HG02840 (cell line): ENCODE results near the gene SRSF4.
"Not testable (repeated sequence)": the region's sequence is repeated elsewhere in the genome, so short reads cannot be mapped to it uniquely, and the experiment has no call there.

Experiments used
- ATAC-seq: cut with Tn5 transposase; IDR thresholded peaks from one replicate; pipeline ENCODE4 v1.9.1; 2021; ENCODE audit warnings: mild to moderate bottlenecking, moderate library complexity, moderate number of reproducible peaks; ENCODE audit not compliant: unreplicated experiment, low FRiP score

SRSF4 gene

DNA sequence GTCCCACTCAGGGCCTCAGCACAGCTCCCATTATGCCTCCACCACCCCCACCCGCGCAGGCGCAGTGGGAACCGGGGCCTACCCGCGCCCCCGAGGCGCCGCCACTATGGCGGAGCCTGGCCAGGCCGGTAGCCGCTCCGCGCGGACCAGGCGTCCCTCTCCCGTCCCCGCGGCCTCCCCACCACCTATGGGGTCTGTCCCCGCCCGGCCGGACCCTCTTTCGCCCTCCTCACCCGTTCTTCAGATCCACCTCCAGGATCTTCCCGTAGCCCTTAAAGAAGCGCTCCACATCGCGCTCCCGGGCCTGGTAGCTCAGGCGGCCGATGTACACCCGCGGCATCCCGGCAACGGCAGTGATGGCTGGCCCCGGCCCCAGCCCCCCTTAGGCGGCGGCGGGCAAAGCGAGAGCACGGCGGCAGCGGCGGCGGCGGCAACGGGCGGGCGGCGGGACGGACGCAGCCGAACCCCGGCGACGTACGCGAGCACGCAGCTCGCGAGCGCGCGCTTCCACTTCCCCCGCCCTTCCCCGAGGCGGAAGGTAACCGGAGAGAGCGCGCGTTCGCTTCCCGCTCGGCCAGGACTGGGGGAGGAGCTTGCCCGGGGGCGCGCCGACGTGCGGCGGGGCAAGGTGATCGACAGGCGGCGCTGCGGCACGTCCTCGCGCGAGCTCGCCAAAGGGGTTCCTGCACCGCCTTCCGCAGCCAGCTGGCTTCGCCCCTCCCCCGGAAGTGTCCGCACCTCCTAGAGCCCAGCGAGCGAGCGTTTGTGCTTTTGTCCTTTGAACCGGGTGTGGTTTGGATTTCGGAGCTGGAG is at the start of gene SRSF4:
Gene SRSF4, minus strand, starts transcription at position 488 of the 813 bp plus-strand sequence. Its CDS starts 148 bp downstream, at position 340.
- ATAC-seq = peak; percentile 87

- peak; percentile 85 for ATAC-seq
These were observed 49.1 kb upstream of the SRSF4 start, which contains the start of gene MECR for GRCh38 chr1:29230553-29231378. TSS of gene MECR (minus strand) at chr1:29230934. CDS start at chr1:29230906, 28 bp downstream.

GRCh38 chr1:29230204-29230552 is 48.5 kb upstream of the SRSF4 start:
- ATAC-seq = no peak

DNA sequence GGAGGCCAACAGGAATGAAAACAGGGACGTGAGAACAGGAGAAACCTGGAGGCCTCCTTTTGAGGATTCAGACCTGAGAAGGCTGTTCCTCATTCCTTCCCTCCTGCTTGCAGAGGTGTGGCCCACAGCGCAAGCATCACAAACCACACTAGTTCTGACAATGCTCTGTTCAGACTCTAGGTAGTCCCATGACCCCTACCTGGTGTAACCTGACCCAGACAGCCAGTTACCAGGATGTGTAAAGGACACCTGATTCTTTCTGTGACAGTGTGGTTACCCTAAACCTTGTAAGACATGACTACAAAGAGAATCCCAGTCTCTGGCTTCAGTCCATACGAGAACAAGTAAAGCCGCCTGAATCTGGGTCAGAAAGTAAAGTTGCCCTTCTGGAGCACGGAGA is 45.8 kb upstream of the SRSF4 start:
- ATAC-seq = no peak

- no peak for ATAC-seq
These were observed 43.7 kb upstream of the SRSF4 start for GRCh38 chr1:29225361-29225760.

- no peak for ATAC-seq
These were observed 42.7 kb upstream of the SRSF4 start for GRCh38 chr1:29224356-29224837.

DNA sequence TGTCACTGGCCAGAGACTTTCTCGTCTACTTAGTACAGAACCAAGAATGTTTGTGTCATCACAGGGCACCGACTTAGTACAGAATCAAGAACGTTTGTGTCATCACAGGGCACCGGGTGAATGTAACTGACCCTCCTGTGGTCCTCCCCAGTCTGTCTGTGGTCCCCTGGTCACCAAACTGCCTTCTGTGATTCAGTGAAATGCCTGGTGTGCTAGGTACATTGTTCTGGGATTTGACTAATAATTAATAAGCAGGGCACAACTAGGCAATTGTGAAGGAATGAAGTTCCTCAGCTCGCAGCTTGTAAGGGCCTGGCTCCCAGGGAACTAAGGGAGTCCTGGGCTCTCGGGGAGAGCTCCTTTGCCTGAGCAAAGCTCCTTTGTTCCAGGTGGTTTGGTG is 41.8 kb upstream of the SRSF4 start:
- ATAC-seq = no peak

DNA sequence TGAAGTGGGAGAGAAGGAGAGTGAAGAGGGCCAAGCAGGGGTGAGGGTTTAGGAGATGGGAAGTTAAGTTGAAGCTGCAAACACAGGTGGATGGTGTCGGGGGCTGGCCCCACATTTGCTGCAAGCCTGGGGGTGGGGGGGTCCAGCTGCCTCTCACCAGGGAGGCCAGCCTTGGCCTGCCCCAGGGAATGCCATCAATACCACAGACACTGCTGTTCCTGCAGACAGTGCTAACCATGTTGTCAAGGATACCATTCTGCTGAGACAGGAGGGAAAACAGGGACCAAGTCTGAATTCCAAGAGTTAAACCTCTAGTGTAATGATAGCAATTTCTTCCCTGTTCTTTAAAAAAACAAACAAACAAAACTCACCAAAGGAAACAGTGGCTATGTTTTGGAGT is 41.0 kb upstream of the SRSF4 start:
- ATAC-seq = no peak

GRCh38 chr1:29222260-29222659 is 40.6 kb upstream of the SRSF4 start:
- not testable (repeated sequence) for ATAC-seq

DNA sequence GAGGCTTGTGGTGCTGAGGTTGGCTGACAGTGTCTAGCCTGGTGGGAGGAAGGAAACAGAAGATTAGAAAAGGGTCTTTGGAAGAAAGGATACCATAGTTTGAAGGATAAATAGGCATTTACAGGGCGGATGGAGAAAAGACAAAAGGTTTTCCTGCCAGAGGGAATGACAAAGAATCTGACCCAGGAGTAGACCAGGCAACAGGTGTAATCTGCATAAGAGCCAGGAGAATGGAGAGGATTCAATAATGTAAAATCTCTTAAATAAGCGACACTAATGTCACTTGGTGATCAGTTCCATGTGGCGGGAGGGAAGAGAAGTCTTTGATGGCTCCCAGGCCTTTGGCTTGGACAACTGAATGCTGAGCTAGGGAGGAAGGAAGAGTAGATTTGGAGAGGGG is 39.6 kb upstream of the SRSF4 start:
- no peak for ATAC-seq

DNA sequence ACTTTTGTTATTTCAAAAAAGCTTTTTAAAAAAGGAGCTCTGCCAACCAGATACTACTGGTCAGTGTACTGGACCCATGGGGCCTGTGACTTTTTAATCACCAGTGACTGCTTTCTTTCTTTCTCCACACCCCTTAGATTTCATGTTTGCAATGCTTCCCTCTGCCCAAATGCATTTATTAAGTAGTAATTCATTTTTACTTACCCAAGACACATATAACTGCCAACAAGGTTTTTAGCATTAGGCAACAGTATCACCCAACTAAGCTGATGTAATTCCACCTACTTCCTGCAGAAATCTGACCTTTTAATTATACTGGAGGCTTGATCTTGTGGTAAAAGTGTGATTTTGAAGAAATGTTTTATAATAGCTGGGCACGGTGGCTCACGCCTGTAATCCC is 36.5 kb upstream of the SRSF4 start:
- ATAC-seq = no peak

- no peak for ATAC-seq
These were observed 35.9 kb upstream of the SRSF4 start for GRCh38 chr1:29217633-29218032.

GRCh38 chr1:29213055-29213454 is 31.4 kb upstream of the SRSF4 start:
- ATAC-seq = no peak

- ATAC-seq = no peak
These were observed 29.7 kb upstream of the SRSF4 start for GRCh38 chr1:29211086-29212030.

DNA sequence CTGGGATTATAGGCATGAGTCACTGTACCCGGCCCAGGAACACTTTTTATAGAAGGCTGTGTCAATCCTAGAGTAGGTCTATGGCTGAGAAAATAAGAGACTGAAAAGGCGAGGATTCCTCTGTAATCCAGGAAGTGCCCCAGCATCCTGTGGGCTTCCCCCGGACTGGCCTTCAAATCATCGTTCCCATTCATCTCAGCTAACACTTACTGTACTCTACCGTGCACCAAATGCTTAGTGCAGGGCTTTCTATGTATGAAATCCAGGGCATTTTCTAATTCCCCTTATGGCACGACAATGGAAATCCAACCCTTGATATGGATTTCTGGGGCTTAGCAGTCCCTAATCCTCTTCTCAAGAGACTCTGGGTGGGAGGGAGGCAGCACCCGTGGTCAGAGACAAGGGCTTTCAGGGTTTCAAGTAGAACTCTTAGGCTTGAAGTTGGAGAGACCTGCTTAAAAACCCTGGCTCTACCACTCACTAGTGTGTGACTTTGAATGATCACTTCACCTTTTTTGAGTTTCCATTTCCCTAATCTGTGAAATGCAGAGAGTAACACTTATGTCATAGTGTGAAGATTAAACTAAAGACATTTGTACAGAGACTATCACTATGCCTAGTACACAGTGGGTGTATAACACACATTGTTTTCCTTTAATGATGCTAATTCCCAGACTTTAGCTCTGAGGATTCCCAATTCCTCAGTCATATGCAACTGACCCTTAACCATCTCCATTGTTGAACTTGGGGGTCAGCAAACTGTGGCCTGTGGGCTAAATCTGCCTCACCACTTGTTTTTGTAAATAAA is 28.8 kb upstream of the SRSF4 start:
- no peak for ATAC-seq

DNA sequence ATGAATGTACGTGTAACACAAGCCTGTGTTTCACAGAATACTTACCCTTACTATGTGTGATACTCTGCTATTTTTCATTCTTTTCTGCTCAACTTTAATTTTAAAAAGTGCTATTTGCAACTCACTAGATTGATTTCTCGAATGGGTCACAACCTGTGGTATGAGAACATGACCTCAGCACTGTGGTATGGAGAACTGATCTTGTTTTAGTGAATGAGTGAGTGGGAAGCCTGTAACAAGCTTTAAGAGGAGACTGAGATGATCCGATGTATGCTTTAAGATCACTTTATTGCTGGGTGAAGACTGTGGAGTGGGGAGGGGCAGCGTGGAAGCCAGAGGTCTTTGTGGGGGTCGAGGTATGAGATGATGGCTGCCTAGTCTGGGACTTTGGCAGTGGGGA is 27.5 kb upstream of the SRSF4 start:
- ATAC-seq = no peak

GRCh38 chr1:29208442-29208841 is 26.7 kb upstream of the SRSF4 start:
- ATAC-seq = no peak

DNA sequence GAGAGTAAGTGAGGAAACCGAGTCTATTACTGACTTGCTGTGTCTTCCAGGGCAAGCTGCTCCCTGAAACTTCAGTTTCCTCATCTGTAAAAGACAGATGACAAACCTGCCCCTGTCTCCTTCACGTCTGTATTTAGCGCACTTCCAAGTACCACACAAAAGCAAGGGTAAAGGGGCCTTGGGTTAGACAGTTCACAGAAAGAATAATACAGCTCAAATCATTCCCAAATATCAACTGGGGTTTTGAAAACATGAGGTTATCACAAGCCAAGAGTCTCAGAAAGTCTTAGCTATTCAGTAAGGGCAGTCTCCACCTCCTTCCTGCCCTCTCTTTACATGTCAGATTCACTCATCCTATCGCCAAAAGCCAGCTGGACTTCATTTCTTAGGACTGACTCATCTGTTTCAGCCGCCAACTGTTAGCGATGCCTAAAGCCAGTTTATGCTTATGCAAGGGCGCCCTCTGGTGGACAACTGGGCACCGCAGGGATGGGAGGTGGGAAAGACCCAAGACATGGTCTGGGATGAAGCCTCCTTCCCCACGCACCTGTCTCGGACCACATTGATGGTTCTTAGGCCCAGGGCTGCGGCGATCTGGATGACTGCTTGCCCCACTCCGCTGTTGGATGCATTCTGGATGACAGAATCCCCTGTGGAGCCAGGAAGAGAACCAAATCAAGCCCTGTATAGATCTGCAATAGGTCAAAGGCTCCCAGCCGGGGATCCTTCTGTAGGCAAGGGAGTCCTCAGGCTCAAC is 21.1 kb upstream of the SRSF4 start:
- ATAC-seq = peak; percentile 70

DNA sequence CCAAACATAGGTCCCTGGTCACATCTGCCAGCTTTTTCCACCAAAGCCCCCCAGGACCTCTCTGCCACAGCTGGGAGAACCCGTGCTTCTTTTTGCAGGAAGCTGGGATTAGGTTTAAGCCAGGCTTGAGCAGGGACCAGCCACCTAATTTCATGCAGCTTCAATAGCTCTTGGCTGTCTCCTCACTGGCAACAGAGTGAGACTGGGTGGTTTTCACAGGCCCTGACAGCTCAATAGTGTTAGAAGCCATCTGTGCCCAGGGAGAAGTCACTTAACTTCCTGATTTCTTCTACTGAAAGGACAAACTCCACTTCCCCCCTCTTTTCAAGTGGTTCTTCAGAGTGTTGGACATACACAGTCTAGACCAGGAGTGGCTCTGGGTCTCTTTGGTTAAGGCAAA is 20.4 kb upstream of the SRSF4 start:
- no peak for ATAC-seq
